Heart left ventricle (tissue), 13 donors: ENCODE results near the gene HOATZ.

Experiments used
- POLR2A ChIP-seq, 2 donors: fragments of 450-650 bp; IDR thresholded peaks; one replicate each; pipeline ENCODE4 v1.6.1; 2017; ENCODE audit warnings: antibody characterized with exemption in 2 of 2, mild to moderate bottlenecking in 2 of 2, moderate library complexity in 2 of 2
- TF ChIP-seq, protein P1 (sequence below), 12 donors: fragments of 200-600 bp; sonication (generic) in 4 of 12; IDR thresholded peaks; one replicate each; pipeline versions ENCODE4 v1.5.0 to v1.8.0; 2018 to 2022; ENCODE audit warnings: antibody characterized with exemption in 12 of 12, mild to moderate bottlenecking in 5 of 12
- donor health status: ischemic (EF 13 %, LVEDD 7.1; RV severe dilation, severe dysfunction).
- donor health status: DM: no; HTN: yes; CAD: no.
- donor health status: DM: no; HTN: no; CAD: no.
- donor health status: ischemic (EF 25% LVEDD 6.9; RV normal size, moderate dysfunction).
- donor health status: ischemic (EF 25% LVEDD 5.7; RV mildly dilated, moderate dysfunction).
- donor health status: ischemic (EF 35%, LVEDD 5.7; RV mildly dilated, moderate dysfunction).
- donor health status: nonischemic (EF 11% LVEDD 7.7; RV severe dilation, severe dysfunction).
- donor health status: DM: yes; HTN: yes; CAD: no.
- donor health status: PGD.
- donor health status: ischemic (EF 29% LVEDD 5.4; RV normal size, mild dysfunction).
- donor health status: nonischemic (EF 23%, LVEDD 6.1; RV moderate dilation, normal function).

- TF ChIP-seq, protein P1, sequence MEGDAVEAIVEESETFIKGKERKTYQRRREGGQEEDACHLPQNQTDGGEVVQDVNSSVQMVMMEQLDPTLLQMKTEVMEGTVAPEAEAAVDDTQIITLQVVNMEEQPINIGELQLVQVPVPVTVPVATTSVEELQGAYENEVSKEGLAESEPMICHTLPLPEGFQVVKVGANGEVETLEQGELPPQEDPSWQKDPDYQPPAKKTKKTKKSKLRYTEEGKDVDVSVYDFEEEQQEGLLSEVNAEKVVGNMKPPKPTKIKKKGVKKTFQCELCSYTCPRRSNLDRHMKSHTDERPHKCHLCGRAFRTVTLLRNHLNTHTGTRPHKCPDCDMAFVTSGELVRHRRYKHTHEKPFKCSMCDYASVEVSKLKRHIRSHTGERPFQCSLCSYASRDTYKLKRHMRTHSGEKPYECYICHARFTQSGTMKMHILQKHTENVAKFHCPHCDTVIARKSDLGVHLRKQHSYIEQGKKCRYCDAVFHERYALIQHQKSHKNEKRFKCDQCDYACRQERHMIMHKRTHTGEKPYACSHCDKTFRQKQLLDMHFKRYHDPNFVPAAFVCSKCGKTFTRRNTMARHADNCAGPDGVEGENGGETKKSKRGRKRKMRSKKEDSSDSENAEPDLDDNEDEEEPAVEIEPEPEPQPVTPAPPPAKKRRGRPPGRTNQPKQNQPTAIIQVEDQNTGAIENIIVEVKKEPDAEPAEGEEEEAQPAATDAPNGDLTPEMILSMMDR (IDR thresholded peaks at IDR 0.05), result no peak
- no peak for TF ChIP-seq POLR2A (IDR thresholded peaks at IDR 0.05)
These were observed 58.0 kb downstream of the HOATZ start for GRCh38 chr11:111572581-111572980.
